GM23338 (cell line): ENCODE measurements around the gene SLC8A3. TPM values are rescaled to one million over a fixed set of nuclear protein-coding genes. Genes with fewer than 3 reads are reported as not detected.

Experiments
- ATAC-seq: fragments of 200-7000 bp; cut with Tn5 transposase; 3 replicates; pipeline ENCODE4 v1.9.1; 2020
- DNase-seq: peaks from one replicate; pipeline ENCODE4 v3.0.0-alpha.2; 2015; ENCODE audit warnings: low spot score
- H2AFZ ChIP-seq: fragments of 200-600 bp; sonication (generic); 2 replicates; pipeline ENCODE4 v1.8.0; 2016; ENCODE audit warnings: antibody characterized with exemption, mild to moderate bottlenecking, moderate library complexity
- H3F3A ChIP-seq: fragments of 200-600 bp; sonication (generic); replicated peaks from 2 replicates; pipeline ENCODE4 v1.8.0; 2017; ENCODE audit warnings: antibody characterized with exemption, mixed run types, low read depth
- H3K27ac ChIP-seq: fragments of 200-600 bp; sonication (generic); 2 replicates; pipeline ENCODE4 v1.6.1; 2016; ENCODE audit warnings: low read depth
- H3K27me3 ChIP-seq: fragments of 200-600 bp; sonication (generic); 2 replicates; pipeline ENCODE4 v1.8.0; 2016; ENCODE audit warnings: mild to moderate bottlenecking, mixed run types, moderate library complexity; ENCODE audit not compliant: insufficient read depth
- H3K36me3 ChIP-seq: fragments of 200-600 bp; sonication (generic); 2 replicates; pipeline ENCODE4 v1.8.0; 2016; ENCODE audit warnings: mild to moderate bottlenecking; ENCODE audit not compliant: insufficient read depth
- H3K4me1 ChIP-seq: fragments of 200-600 bp; sonication (generic); 2 replicates; pipeline ENCODE4 v1.8.0; 2016; ENCODE audit warnings: mild to moderate bottlenecking, moderate library complexity; ENCODE audit not compliant: insufficient read depth
- H3K4me2 ChIP-seq: fragments of 200-600 bp; sonication (generic); 2 replicates; pipeline ENCODE4 v1.7.1; 2017; ENCODE audit warnings: mixed run types
- H3K4me3 ChIP-seq: fragments of 200-600 bp; sonication (generic); 2 replicates; pipeline ENCODE4 v1.6.1; 2016; ENCODE audit warnings: mixed run types
- H3K79me2 ChIP-seq: fragments of 200-600 bp; sonication (generic); replicated peaks from 2 replicates; pipeline ENCODE4 v1.8.0; 2017; ENCODE audit warnings: mild to moderate bottlenecking; ENCODE audit not compliant: insufficient read depth
- H3K9me2 ChIP-seq: fragments of 200-600 bp; sonication (generic); 2 replicates; pipeline ENCODE4 v1.8.0; 2017; ENCODE audit not compliant: insufficient read depth
- H4K20me1 ChIP-seq: fragments of 200-600 bp; sonication (generic); replicated peaks from 2 replicates; pipeline ENCODE4 v1.8.0; 2017; ENCODE audit warnings: mild to moderate bottlenecking; ENCODE audit not compliant: insufficient read depth
- H3K27ac Mint-ChIP-seq: 2 replicates; pipeline ENCODE4 v1.8.0; 2020; ENCODE audit warnings: inconsistent platforms, mild to moderate bottlenecking, moderate library complexity, mixed read lengths
- H3K27me3 Mint-ChIP-seq: 3 replicates; pipeline ENCODE4 v1.8.0; 2022; ENCODE audit warnings: low read depth, mild to moderate bottlenecking, moderate library complexity, mixed read lengths, inconsistent platforms; ENCODE audit not compliant: insufficient read depth, poor library complexity
- H3K36me3 Mint-ChIP-seq: 3 replicates; pipeline ENCODE4 v1.8.0; 2021; ENCODE audit warnings: low read depth, mild to moderate bottlenecking, inconsistent platforms, moderate library complexity, mixed read lengths
- H3K4me1 Mint-ChIP-seq: 3 replicates; pipeline ENCODE4 v1.8.0; 2020; ENCODE audit warnings: mild to moderate bottlenecking, inconsistent platforms, mixed read lengths
- H3K4me3 Mint-ChIP-seq: 3 replicates; pipeline ENCODE4 v1.8.0; 2021; ENCODE audit warnings: moderate library complexity, mild to moderate bottlenecking, inconsistent platforms, mixed read lengths
- H3K9me3 Mint-ChIP-seq: 3 replicates; pipeline ENCODE4 v1.8.0; 2020; ENCODE audit warnings: moderate library complexity, mild to moderate bottlenecking, inconsistent platforms, mixed read lengths
- ETS1 ChIP-seq: IDR thresholded peaks from 2 replicates; pipeline ENCODE4 v1.6.1; 2016; ENCODE audit warnings: antibody characterized with exemption
- EZH2phosphoT487 ChIP-seq: fragments of 200-600 bp; sonication (generic); IDR thresholded peaks from one replicate; pipeline ENCODE4 v1.8.1; 2018; ENCODE audit warnings: antibody characterized with exemption; ENCODE audit not compliant: unreplicated experiment
- JUNB ChIP-seq: IDR thresholded peaks from one replicate; pipeline ENCODE4 v1.6.1; 2016; ENCODE audit warnings: antibody characterized with exemption; ENCODE audit not compliant: unreplicated experiment
- NANOG ChIP-seq: IDR thresholded peaks from 2 replicates; pipeline ENCODE4 v1.6.1; 2016; ENCODE audit warnings: antibody characterized with exemption, borderline replicate concordance
- POLR2AphosphoS5 ChIP-seq: IDR thresholded peaks from 2 replicates; pipeline ENCODE4 v1.6.1; 2016; ENCODE audit warnings: antibody characterized with exemption, low read depth
- ZNF331 ChIP-seq: fragments of 250-450 bp; sonication (Bioruptor Pico); IDR thresholded peaks from 2 replicates; pipeline ENCODE4 v1.5.0; 2020; ENCODE audit warnings: low read depth, mild to moderate bottlenecking, moderate library complexity
- ZNF462 ChIP-seq: fragments of 250-450 bp; sonication (Bioruptor Pico); IDR thresholded peaks from 2 replicates; pipeline ENCODE4 v1.5.0; 2020; ENCODE audit warnings: mild to moderate bottlenecking, moderate library complexity
- polyA plus RNA-seq: library from polyadenylated mRNA; unstranded; fragments of >200 nt; fragmentation: Nextera tagmentation; extraction: Ambion mirVana; gene quantifications from 2 replicates; pipeline ENCODE4 v1.2.1, GENCODE V29; 2016
- total RNA-seq: library from RNA; depleted of rRNA; stranded (reverse); fragments of >200 nt; shearing (Covaris generic); gene quantifications from 2 replicates; pipeline ENCODE4 v1.2.3, GENCODE V29; 2014
- TF ChIP-seq, protein P1 (sequence below), 2 experiments: fragments of 200-600 bp in 1 of 2; sonication (generic) in 1 of 2; conservative IDR thresholded peaks; 2 replicates each; pipeline versions ENCODE4 v1.5.1 to v1.6.1; 2016 to 2017; ENCODE audit warnings: antibody characterized with exemption in 2 of 2, low read depth in 2 of 2, mild to moderate bottlenecking in 2 of 2, moderate library complexity in 1 of 2
- TF ChIP-seq, protein P2 (sequence below): IDR thresholded peaks from one replicate; pipeline ENCODE4 v1.6.1; 2018; ENCODE audit warnings: antibody characterized with exemption; ENCODE audit not compliant: unreplicated experiment

The SLC8A3 gene
- total and polyA plus RNA-seq, 2 experiments from 2014 or later = 0.82 to 2.0 TPM

- TF ChIP-seq, protein P1, sequence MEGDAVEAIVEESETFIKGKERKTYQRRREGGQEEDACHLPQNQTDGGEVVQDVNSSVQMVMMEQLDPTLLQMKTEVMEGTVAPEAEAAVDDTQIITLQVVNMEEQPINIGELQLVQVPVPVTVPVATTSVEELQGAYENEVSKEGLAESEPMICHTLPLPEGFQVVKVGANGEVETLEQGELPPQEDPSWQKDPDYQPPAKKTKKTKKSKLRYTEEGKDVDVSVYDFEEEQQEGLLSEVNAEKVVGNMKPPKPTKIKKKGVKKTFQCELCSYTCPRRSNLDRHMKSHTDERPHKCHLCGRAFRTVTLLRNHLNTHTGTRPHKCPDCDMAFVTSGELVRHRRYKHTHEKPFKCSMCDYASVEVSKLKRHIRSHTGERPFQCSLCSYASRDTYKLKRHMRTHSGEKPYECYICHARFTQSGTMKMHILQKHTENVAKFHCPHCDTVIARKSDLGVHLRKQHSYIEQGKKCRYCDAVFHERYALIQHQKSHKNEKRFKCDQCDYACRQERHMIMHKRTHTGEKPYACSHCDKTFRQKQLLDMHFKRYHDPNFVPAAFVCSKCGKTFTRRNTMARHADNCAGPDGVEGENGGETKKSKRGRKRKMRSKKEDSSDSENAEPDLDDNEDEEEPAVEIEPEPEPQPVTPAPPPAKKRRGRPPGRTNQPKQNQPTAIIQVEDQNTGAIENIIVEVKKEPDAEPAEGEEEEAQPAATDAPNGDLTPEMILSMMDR (conservative IDR thresholded peaks at IDR 0.05; ENCODE audit: low read depth in 2 of 2) = no peak
- TF ChIP-seq POLR2AphosphoS5 (no peak), NANOG (no peak), ETS1 (no peak), JUNB (no peak), ZNF331 (CRISPR knock-in tag) (no peak)
- TF ChIP-seq, protein P2, sequence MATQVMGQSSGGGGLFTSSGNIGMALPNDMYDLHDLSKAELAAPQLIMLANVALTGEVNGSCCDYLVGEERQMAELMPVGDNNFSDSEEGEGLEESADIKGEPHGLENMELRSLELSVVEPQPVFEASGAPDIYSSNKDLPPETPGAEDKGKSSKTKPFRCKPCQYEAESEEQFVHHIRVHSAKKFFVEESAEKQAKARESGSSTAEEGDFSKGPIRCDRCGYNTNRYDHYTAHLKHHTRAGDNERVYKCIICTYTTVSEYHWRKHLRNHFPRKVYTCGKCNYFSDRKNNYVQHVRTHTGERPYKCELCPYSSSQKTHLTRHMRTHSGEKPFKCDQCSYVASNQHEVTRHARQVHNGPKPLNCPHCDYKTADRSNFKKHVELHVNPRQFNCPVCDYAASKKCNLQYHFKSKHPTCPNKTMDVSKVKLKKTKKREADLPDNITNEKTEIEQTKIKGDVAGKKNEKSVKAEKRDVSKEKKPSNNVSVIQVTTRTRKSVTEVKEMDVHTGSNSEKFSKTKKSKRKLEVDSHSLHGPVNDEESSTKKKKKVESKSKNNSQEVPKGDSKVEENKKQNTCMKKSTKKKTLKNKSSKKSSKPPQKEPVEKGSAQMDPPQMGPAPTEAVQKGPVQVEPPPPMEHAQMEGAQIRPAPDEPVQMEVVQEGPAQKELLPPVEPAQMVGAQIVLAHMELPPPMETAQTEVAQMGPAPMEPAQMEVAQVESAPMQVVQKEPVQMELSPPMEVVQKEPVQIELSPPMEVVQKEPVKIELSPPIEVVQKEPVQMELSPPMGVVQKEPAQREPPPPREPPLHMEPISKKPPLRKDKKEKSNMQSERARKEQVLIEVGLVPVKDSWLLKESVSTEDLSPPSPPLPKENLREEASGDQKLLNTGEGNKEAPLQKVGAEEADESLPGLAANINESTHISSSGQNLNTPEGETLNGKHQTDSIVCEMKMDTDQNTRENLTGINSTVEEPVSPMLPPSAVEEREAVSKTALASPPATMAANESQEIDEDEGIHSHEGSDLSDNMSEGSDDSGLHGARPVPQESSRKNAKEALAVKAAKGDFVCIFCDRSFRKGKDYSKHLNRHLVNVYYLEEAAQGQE = no peak
These were observed 17.8 kb downstream of the SLC8A3 start (continued) for GRCh38 chr14:70170976-70171375.

DNA sequence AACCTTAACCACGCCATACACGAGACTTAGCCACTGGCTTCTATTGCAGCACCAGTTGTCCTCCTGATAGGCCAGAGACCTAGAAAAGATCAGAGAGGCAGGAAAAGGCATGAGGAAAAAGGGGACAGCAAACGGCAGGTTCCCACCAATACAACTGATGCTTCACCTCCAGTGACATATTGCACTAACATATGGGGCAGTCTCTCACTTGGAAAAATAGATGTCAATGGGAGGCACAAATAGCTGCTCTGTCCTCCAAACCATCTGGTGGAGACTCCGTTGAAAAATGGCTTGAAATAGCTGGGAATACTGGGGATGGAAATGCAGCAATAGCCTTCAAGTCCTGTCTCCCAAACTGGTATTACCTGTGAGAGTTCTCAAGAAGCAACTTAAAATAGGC lies 20.3 kb downstream of the SLC8A3 start:
- Mint-ChIP-seq H3K36me3 (no peaks in the 10 kb centered on the region), H3K27me3 (peaks cover 2% of the 10 kb centered on the region), H3K4me1 (no peaks in the 10 kb centered on the region), H3K4me3 (no peak overlapping the region), H3K27ac (no peak overlapping the region), H3K9me3 (no peaks in the 10 kb centered on the region)
- DNase-seq (no peak), ATAC-seq (no peak)
- Histone ChIP-seq H4K20me1 (no peaks in the 10 kb centered on the region), H3K27me3 (no peaks in the 10 kb centered on the region), H3K9me2 (peaks cover 19% of the 10 kb centered on the region; the same call in 1 of the 2 replicates), H3K79me2 (no peaks in the 10 kb centered on the region), H3K4me3 (no peak overlapping the region), H2AFZ (no peak overlapping the region), H3F3A (no peaks in the 10 kb centered on the region), H3K36me3 (no peaks in the 10 kb centered on the region), H3K4me2 (no peak overlapping the region), H3K27ac (no peak overlapping the region), H3K4me1 (no peaks in the 10 kb centered on the region)
- TF ChIP-seq, protein P1 (conservative IDR thresholded peaks at IDR 0.05; ENCODE audit: low read depth in 2 of 2) = no peak
- no peak for TF ChIP-seq NANOG
- no peak for TF ChIP-seq POLR2AphosphoS5
- no peak for TF ChIP-seq ZNF462 (CRISPR knock-in tag)
- TF ChIP-seq EZH2phosphoT487 = no peak
- TF ChIP-seq ZNF331 (CRISPR knock-in tag) = no peak
- no peak for TF ChIP-seq JUNB
